IMR-90 (cell line): ENCODE data around the gene CPO. TPM values are rescaled to one million over a fixed set of nuclear protein-coding genes. Genes with fewer than 3 reads are reported as not detected.
"Not testable (repeated sequence)": the region's sequence is repeated elsewhere in the genome, so short reads cannot be mapped to it uniquely, and the experiment has no call there.

Experiments
- ATAC-seq: fragments of 200-7000 bp; cut with Tn5 transposase; 2 replicates; pipeline ENCODE4 v1.9.1; 2020; ENCODE audit warnings: low read depth, mild to moderate bottlenecking, moderate library complexity
- BruUV-seq: library from RNA; stranded (reverse); fragments of 400-500 nt; replicated peaks from 2 replicates; lab custom pipeline; 2021; lab: Mats Ljungman, UMichigan
- CTCF ChIA-PET: fragments of 300-600 bp; formaldehyde crosslinking; extraction: SDS; loops from one replicate; lab custom pipeline; 2021; ENCODE audit warnings: antibody characterized with exemption; lab: Yijun Ruan, JAX
- POLR2A ChIA-PET: fragments of 300-600 bp; sonication (Branson Sonifier 250); formaldehyde crosslinking; loops from one replicate; lab custom pipeline; 2022; ENCODE audit warnings: antibody characterized with exemption; ENCODE audit not compliant: unreplicated experiment; lab: Charles Lee
- DNase-seq: peaks from one replicate; pipeline ENCODE4 v3.0.0; 2013
- H2AFZ ChIP-seq: replicated peaks from 2 replicates; pipeline ENCODE3; 2013; ENCODE audit warnings: low read length, mild to moderate bottlenecking; ENCODE audit not compliant: poor library complexity
- H2AK5ac ChIP-seq: 2 replicates; pipeline ENCODE4 v1.6.1; 2013; ENCODE audit warnings: low read depth, low read length, inconsistent platforms
- H2AK9ac ChIP-seq: replicated peaks from 2 replicates; pipeline ENCODE3; 2013; ENCODE audit warnings: mild to moderate bottlenecking, low read depth, low read length, moderate library complexity; ENCODE audit not compliant: poor library complexity
- H2BK120ac ChIP-seq: 2 replicates; pipeline ENCODE4 v1.6.1; 2013; ENCODE audit warnings: low read depth, low read length, inconsistent platforms
- H2BK15ac ChIP-seq: 3 replicates; pipeline ENCODE4 v1.6.1; 2013; ENCODE audit warnings: low read depth, low read length, inconsistent platforms
- H2BK20ac ChIP-seq: 2 replicates; pipeline ENCODE4 v1.6.1; 2013; ENCODE audit warnings: low read depth, mild to moderate bottlenecking, inconsistent platforms, low read length, moderate library complexity
- H2BK5ac ChIP-seq: 2 replicates; pipeline ENCODE4 v1.6.1; 2013; ENCODE audit warnings: mild to moderate bottlenecking, low read depth, low read length, inconsistent platforms; ENCODE audit not compliant: poor library complexity, severe bottlenecking
- H3K14ac ChIP-seq: replicated peaks from 2 replicates; pipeline ENCODE4 v1.6.1; 2013; ENCODE audit warnings: low read depth, low read length, inconsistent platforms
- H3K18ac ChIP-seq: 2 replicates; pipeline ENCODE4 v1.6.1; 2013; ENCODE audit warnings: low read depth, low read length, control low read depth
- H3K23ac ChIP-seq: 2 replicates; pipeline ENCODE4 v1.6.1; 2013; ENCODE audit warnings: low read depth, low read length, inconsistent platforms
- H3K27ac ChIP-seq: 2 replicates; pipeline ENCODE4 v1.5.1; 2013; ENCODE audit warnings: mild to moderate bottlenecking, control low read depth, low read length; ENCODE audit not compliant: insufficient read depth
- H3K27me3 ChIP-seq: 2 replicates; pipeline ENCODE4 v1.6.1; 2013; ENCODE audit warnings: low read length; ENCODE audit not compliant: control insufficient read depth, insufficient read depth
- H3K36me3 ChIP-seq: 2 replicates; pipeline ENCODE4 v1.6.1; 2013; ENCODE audit warnings: low read length, mixed read lengths; ENCODE audit not compliant: control insufficient read depth, insufficient read depth
- H3K4ac ChIP-seq: 2 replicates; pipeline ENCODE4 v1.6.1; 2013; ENCODE audit warnings: low read depth, low read length, inconsistent platforms
- H3K4me1 ChIP-seq: 2 replicates; pipeline ENCODE4 v1.6.1; 2013; ENCODE audit warnings: low read length, mixed read lengths; ENCODE audit not compliant: control insufficient read depth, insufficient read depth
- H3K4me2 ChIP-seq: 2 replicates; pipeline ENCODE4 v1.6.1; 2013; ENCODE audit warnings: low read depth, mild to moderate bottlenecking, control low read depth, low read length, moderate library complexity
- H3K4me3 ChIP-seq: 2 replicates; pipeline ENCODE4 v1.5.1; 2013; ENCODE audit warnings: low read depth, mild to moderate bottlenecking, control low read depth, low read length, moderate library complexity; ENCODE audit not compliant: insufficient read depth
- H3K56ac ChIP-seq: 2 replicates; pipeline ENCODE4 v1.6.1; 2013; ENCODE audit warnings: low read length, inconsistent platforms; ENCODE audit not compliant: insufficient read depth; ENCODE audit errors: extremely low read depth
- H3K79me1 ChIP-seq, 2 experiments: 2 replicates each; pipeline ENCODE4 v1.6.1; 2013; ENCODE audit warnings: low read length in 2 of 2, inconsistent platforms in 1 of 2, low read depth in 1 of 2
- H3K9ac ChIP-seq: 2 replicates; pipeline ENCODE4 v1.6.1; 2013; ENCODE audit warnings: low read depth, low read length, control low read depth
- H3K9me1 ChIP-seq: 2 replicates; pipeline ENCODE4 v1.6.1; 2013; ENCODE audit warnings: low read length, inconsistent platforms; ENCODE audit not compliant: insufficient read depth
- H3K9me3 ChIP-seq: 2 replicates; pipeline ENCODE4 v1.6.1; 2013; ENCODE audit warnings: low read length; ENCODE audit not compliant: control insufficient read depth, insufficient read depth
- H4K20me1 ChIP-seq: 2 replicates; pipeline ENCODE4 v1.6.1; 2013; ENCODE audit warnings: low read length, inconsistent platforms; ENCODE audit not compliant: insufficient read depth
- H4K5ac ChIP-seq: 2 replicates; pipeline ENCODE4 v1.6.1; 2013; ENCODE audit warnings: mild to moderate bottlenecking, low read depth, low read length, control low read depth
- H4K8ac ChIP-seq, 2 experiments: 2 replicates each; pipeline ENCODE4 v1.6.1; 2013; ENCODE audit warnings: low read depth in 2 of 2, low read length in 2 of 2, control low read depth in 1 of 2, inconsistent platforms in 1 of 2
- H4K91ac ChIP-seq: 2 replicates; pipeline ENCODE4 v1.6.1; 2013; ENCODE audit warnings: low read depth, low read length, inconsistent platforms; ENCODE audit not compliant: insufficient read depth
- WGBS, 2 experiments: methylation state at CpG; one replicate each; pipeline versions ENCODE4 v1.1.5 to v1.1.7; 2013; ENCODE audit warnings: missing lambda C conversion rate in 2 of 2; ENCODE audit not compliant: insufficient read length in 1 of 2; ENCODE audit errors: extremely low coverage in 2 of 2; 5-methylcytosine and 5-hydroxymethylcytosine counted together
- dilution Hi-C: fragments of 300-500 bp; cut with HindIII; formaldehyde crosslinking; loops from one replicate; pipeline ENCODE4 v1.14.3; 2018; ENCODE audit warnings: low sequenced_read_pairs; ENCODE audit not compliant: unreplicated experiment
- in situ Hi-C: fragments of 300-500 bp; cut with MboI; formaldehyde crosslinking; loops from 3 replicates; pipeline ENCODE4 v1.14.3; 2019; ENCODE audit warnings: low sequenced_read_pairs, inconsistent platforms, mixed read lengths
- intact Hi-C: fragments of 100-400 bp; cut with micrococcal nuclease; formaldehyde crosslinking; loops from 2 replicates; pipeline ENCODE4 v1.10.0; 2022
- polyA plus RNA-seq, 3 experiments: library from polyadenylated mRNA; depleted of rRNA; stranded (reverse); fragments of >200 nt; gene quantifications; 2 replicates each; pipeline ENCODE4 v1.2.3, GENCODE V29; 2012; ENCODE audit warnings: low replicate concordance in 1 of 3
- total RNA-seq: library from RNA; depleted of rRNA; stranded (reverse); fragments of >200 nt; gene quantifications from 2 replicates; pipeline ENCODE4 v1.2.3, GENCODE V29; 2012

The CPO gene
- total and polyA plus RNA-seq, 2 of the 4 experiments (the other 2 are of a cell fraction), result not detected

GRCh38 chr2:206953404-206953803 is 14.1 kb downstream of the CPO start:
- DNase-seq, H3K56ac ChIP-seq, H2BK120ac ChIP-seq, H3K79me1 ChIP-seq, H2BK15ac ChIP-seq, H3K27ac ChIP-seq, H2BK20ac ChIP-seq, H3K23ac ChIP-seq, H2AFZ ChIP-seq, H3K9me1 ChIP-seq, CTCF ChIA-PET, H2AK9ac ChIP-seq, in situ Hi-C loops, H2BK5ac ChIP-seq, H3K14ac ChIP-seq, H3K9me3 ChIP-seq, H3K18ac ChIP-seq, H3K9ac ChIP-seq, H3K4me2 ChIP-seq, H3K36me3 ChIP-seq, H4K20me1 ChIP-seq, POLR2A ChIA-PET, H3K4me1 ChIP-seq, H3K4ac ChIP-seq, H3K27me3 ChIP-seq, H3K4me3 ChIP-seq, ATAC-seq, H4K91ac ChIP-seq, H2AK5ac ChIP-seq, intact Hi-C loops, dilution Hi-C loops, BruUV-seq, H4K8ac ChIP-seq, H4K5ac ChIP-seq: not testable (repeated sequence)
- WGBS, 2 experiments, result no CpG with 5 or more reads among the region's 2 CpGs
